Heart left ventricle (tissue), 13 donors: ENCODE measurements around the gene PLCB1.

ENCODE experiments used
- POLR2A ChIP-seq, 2 donors: fragments of 450-650 bp; IDR thresholded peaks; one replicate each; pipeline ENCODE4 v1.6.1; 2017; ENCODE audit warnings: antibody characterized with exemption in 2 of 2, mild to moderate bottlenecking in 2 of 2, moderate library complexity in 2 of 2
- TF ChIP-seq, protein P1 (sequence below), 12 donors: fragments of 200-600 bp; sonication (generic) in 4 of 12; IDR thresholded peaks; one replicate each; pipeline versions ENCODE4 v1.5.0 to v1.8.0; 2018 to 2022; ENCODE audit warnings: antibody characterized with exemption in 12 of 12, mild to moderate bottlenecking in 5 of 12
- donor health status: ischemic (EF 13 %, LVEDD 7.1; RV severe dilation, severe dysfunction).
- donor health status: DM: no; HTN: yes; CAD: no.
- donor health status: DM: no; HTN: no; CAD: no.
- donor health status: ischemic (EF 25% LVEDD 6.9; RV normal size, moderate dysfunction).
- donor health status: ischemic (EF 25% LVEDD 5.7; RV mildly dilated, moderate dysfunction).
- donor health status: ischemic (EF 35%, LVEDD 5.7; RV mildly dilated, moderate dysfunction).
- donor health status: nonischemic (EF 11% LVEDD 7.7; RV severe dilation, severe dysfunction).
- donor health status: DM: yes; HTN: yes; CAD: no.
- donor health status: PGD.
- donor health status: ischemic (EF 29% LVEDD 5.4; RV normal size, mild dysfunction).
- donor health status: nonischemic (EF 23%, LVEDD 6.1; RV moderate dilation, normal function).

DNA sequence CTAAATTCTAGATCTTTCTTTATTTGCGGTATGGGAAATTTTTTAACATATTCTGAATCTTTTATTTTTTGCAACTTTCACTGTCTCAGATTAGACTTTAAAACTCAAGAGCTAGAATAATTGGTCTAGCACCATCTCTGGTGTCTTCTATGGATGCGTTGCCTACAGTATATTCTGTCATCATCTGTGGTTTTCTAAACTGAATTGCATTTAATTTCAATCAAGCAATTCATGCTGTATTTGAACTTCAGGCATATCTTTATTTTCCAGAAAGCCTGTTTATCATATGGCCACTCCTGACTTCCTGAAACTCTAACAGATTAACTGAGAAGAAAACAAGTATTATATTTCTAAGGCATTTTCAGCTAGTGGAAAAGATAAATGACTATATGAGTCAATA lies 281.6 kb downstream of the PLCB1 start:
- TF ChIP-seq, protein P1, sequence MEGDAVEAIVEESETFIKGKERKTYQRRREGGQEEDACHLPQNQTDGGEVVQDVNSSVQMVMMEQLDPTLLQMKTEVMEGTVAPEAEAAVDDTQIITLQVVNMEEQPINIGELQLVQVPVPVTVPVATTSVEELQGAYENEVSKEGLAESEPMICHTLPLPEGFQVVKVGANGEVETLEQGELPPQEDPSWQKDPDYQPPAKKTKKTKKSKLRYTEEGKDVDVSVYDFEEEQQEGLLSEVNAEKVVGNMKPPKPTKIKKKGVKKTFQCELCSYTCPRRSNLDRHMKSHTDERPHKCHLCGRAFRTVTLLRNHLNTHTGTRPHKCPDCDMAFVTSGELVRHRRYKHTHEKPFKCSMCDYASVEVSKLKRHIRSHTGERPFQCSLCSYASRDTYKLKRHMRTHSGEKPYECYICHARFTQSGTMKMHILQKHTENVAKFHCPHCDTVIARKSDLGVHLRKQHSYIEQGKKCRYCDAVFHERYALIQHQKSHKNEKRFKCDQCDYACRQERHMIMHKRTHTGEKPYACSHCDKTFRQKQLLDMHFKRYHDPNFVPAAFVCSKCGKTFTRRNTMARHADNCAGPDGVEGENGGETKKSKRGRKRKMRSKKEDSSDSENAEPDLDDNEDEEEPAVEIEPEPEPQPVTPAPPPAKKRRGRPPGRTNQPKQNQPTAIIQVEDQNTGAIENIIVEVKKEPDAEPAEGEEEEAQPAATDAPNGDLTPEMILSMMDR (IDR thresholded peaks at IDR 0.05) = no peak
- no peak for TF ChIP-seq POLR2A (IDR thresholded peaks at IDR 0.05)
